ENCODE data around the gene GPR153. TPM values are rescaled to one million over a fixed set of nuclear protein-coding genes. Genes with fewer than 3 reads are reported as not detected.

GPR153 gene
- total and polyA plus RNA-seq, 2 of the 13 experiments (the other 11 are each of a cell fraction or from before 2014, with no cell fraction given): 0.22 to 0.31 TPM

- no peak for TF ChIP-seq ZNF75D (CRISPR knock-in tag; IDR thresholded peaks at IDR 0.05; ENCODE audit: borderline replicate concordance)
- TF ChIP-seq ZNF275 (CRISPR knock-in tag; IDR thresholded peaks at IDR 0.05; ENCODE audit: borderline replicate concordance): no peak
- peak; percentile 93 for TF ChIP-seq POLR2G (IDR thresholded peaks at IDR 0.05; ENCODE audit: low read depth, low read length)
- TF ChIP-seq SMARCC2 (IDR thresholded peaks at IDR 0.05): no peak
- peak; percentile 52 for TF ChIP-seq ELF3 (CRISPR knock-in tag; IDR thresholded peaks at IDR 0.05)
- TF ChIP-seq ZSCAN20 (CRISPR knock-in tag; IDR thresholded peaks at IDR 0.05; ENCODE audit: borderline replicate concordance): peak; percentile 76; the same call in 1 of the 2 replicates
- 0 out of 2 replicates have a peak, but pooled peaks have one; percentile 65 for TF ChIP-seq ZFP37 (CRISPR knock-in tag; IDR thresholded peaks at IDR 0.05; ENCODE audit: borderline replicate concordance)
- TF ChIP-seq ZNF407 (CRISPR knock-in tag; IDR thresholded peaks at IDR 0.05; ENCODE audit: not compliant biosample characterization): peak; percentile 86
- TF ChIP-seq E2F1 (CRISPR knock-in tag; IDR thresholded peaks at IDR 0.05): no peak
- TF ChIP-seq NFYB (CRISPR knock-in tag; IDR thresholded peaks at IDR 0.05): no peak; the same call in 1 of the 2 replicates
- TF ChIP-seq IKZF1 (IDR thresholded peaks at IDR 0.05): no peak
- TF ChIP-seq ASH2L (IDR thresholded peaks at IDR 0.05; ENCODE audit: insufficient read length, low read depth, low read length): peak; percentile 95
- TF ChIP-seq ZUFSP (CRISPR knock-in tag; IDR thresholded peaks at IDR 0.05; ENCODE audit: borderline replicate concordance): no peak
Measured at GRCh38 chr1:6199298-6200187, 61.4 kb downstream of the GPR153 start, which contains the start of gene RPL22 (continued).

Data from HepG2 (cell line).